ENCODE results near the gene OR56B1.

DNA sequence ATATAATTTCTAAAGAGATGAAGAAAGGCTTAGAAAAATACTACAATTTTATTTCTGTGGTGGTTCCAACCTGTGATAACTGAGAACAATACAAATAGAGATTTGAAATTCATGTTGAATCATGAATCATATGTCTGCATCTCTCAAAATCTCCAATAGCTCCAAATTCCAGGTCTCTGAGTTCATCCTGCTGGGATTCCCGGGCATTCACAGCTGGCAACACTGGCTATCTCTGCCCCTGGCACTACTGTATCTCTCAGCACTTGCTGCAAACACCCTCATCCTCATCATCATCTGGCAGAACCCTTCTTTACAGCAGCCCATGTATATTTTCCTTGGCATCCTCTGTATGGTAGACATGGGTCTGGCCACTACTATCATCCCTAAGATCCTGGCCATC is at the start of gene OR56B1:
- TF ChIP-seq, protein P1, sequence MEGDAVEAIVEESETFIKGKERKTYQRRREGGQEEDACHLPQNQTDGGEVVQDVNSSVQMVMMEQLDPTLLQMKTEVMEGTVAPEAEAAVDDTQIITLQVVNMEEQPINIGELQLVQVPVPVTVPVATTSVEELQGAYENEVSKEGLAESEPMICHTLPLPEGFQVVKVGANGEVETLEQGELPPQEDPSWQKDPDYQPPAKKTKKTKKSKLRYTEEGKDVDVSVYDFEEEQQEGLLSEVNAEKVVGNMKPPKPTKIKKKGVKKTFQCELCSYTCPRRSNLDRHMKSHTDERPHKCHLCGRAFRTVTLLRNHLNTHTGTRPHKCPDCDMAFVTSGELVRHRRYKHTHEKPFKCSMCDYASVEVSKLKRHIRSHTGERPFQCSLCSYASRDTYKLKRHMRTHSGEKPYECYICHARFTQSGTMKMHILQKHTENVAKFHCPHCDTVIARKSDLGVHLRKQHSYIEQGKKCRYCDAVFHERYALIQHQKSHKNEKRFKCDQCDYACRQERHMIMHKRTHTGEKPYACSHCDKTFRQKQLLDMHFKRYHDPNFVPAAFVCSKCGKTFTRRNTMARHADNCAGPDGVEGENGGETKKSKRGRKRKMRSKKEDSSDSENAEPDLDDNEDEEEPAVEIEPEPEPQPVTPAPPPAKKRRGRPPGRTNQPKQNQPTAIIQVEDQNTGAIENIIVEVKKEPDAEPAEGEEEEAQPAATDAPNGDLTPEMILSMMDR (IDR thresholded peaks at IDR 0.05; ENCODE audit: borderline replicate concordance, extremely low read depth, low read length, poor library complexity, severe bottlenecking) = no peak
- TF ChIP-seq EZH2 (IDR thresholded peaks at IDR 0.05; ENCODE audit: borderline replicate concordance, low read depth, low read length, severe bottlenecking) = no peak
